ENCODE results near the gene SUGT1. TPM values are rescaled to one million over a fixed set of nuclear protein-coding genes. Genes with fewer than 3 reads are reported as not detected.

Gene SUGT1
- total and polyA plus RNA-seq, 2 experiments from 2014 or later, result 61.3 to 172 TPM

GRCh38 chr13:52695856-52696255 lies 43.2 kb downstream of the SUGT1 start:
- Histone ChIP-seq H4K20me1 (replicated peaks; ENCODE audit: insufficient read depth) (no peaks in the 10 kb centered on the region), H3K27me3 (ENCODE audit: insufficient read depth) (no peaks in the 10 kb centered on the region), H3K4me3 (no peak overlapping the region), H2AFZ (no peak overlapping the region), H3K27ac (ENCODE audit: low read depth) (no peak overlapping the region), H3F3A (replicated peaks; ENCODE audit: low read depth) (no peaks in the 10 kb centered on the region), H3K79me2 (replicated peaks; ENCODE audit: insufficient read depth) (no peaks in the 10 kb centered on the region), H3K9me2 (ENCODE audit: insufficient read depth) (no peaks in the 10 kb centered on the region), H3K36me3 (ENCODE audit: insufficient read depth) (no peaks in the 10 kb centered on the region; the same call in 1 of the 2 replicates), H3K4me1 (ENCODE audit: insufficient read depth) (no peaks in the 10 kb centered on the region), H3K4me2 (no peak overlapping the region)
- Mint-ChIP-seq H3K27ac (no peak overlapping the region), H3K9me3 (no peaks in the 10 kb centered on the region), H3K36me3 (ENCODE audit: low read depth) (peaks cover 2% of the 10 kb centered on the region; the same call in 2 of the 3 replicates), H3K27me3 (ENCODE audit: insufficient read depth, low read depth, poor library complexity) (no peaks in the 10 kb centered on the region), H3K4me3 (no peak overlapping the region), H3K4me1 (no peaks in the 10 kb centered on the region; the same call in 2 of the 3 replicates)
- no peak for DNase-seq (ENCODE audit: low spot score)
- no peak for ATAC-seq
- TF ChIP-seq, protein P1, sequence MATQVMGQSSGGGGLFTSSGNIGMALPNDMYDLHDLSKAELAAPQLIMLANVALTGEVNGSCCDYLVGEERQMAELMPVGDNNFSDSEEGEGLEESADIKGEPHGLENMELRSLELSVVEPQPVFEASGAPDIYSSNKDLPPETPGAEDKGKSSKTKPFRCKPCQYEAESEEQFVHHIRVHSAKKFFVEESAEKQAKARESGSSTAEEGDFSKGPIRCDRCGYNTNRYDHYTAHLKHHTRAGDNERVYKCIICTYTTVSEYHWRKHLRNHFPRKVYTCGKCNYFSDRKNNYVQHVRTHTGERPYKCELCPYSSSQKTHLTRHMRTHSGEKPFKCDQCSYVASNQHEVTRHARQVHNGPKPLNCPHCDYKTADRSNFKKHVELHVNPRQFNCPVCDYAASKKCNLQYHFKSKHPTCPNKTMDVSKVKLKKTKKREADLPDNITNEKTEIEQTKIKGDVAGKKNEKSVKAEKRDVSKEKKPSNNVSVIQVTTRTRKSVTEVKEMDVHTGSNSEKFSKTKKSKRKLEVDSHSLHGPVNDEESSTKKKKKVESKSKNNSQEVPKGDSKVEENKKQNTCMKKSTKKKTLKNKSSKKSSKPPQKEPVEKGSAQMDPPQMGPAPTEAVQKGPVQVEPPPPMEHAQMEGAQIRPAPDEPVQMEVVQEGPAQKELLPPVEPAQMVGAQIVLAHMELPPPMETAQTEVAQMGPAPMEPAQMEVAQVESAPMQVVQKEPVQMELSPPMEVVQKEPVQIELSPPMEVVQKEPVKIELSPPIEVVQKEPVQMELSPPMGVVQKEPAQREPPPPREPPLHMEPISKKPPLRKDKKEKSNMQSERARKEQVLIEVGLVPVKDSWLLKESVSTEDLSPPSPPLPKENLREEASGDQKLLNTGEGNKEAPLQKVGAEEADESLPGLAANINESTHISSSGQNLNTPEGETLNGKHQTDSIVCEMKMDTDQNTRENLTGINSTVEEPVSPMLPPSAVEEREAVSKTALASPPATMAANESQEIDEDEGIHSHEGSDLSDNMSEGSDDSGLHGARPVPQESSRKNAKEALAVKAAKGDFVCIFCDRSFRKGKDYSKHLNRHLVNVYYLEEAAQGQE (IDR thresholded peaks at IDR 0.05; ENCODE audit: unreplicated experiment), result no peak
- TF ChIP-seq ZNF462 (CRISPR knock-in tag; IDR thresholded peaks at IDR 0.05), result no peak
- TF ChIP-seq, protein P2, sequence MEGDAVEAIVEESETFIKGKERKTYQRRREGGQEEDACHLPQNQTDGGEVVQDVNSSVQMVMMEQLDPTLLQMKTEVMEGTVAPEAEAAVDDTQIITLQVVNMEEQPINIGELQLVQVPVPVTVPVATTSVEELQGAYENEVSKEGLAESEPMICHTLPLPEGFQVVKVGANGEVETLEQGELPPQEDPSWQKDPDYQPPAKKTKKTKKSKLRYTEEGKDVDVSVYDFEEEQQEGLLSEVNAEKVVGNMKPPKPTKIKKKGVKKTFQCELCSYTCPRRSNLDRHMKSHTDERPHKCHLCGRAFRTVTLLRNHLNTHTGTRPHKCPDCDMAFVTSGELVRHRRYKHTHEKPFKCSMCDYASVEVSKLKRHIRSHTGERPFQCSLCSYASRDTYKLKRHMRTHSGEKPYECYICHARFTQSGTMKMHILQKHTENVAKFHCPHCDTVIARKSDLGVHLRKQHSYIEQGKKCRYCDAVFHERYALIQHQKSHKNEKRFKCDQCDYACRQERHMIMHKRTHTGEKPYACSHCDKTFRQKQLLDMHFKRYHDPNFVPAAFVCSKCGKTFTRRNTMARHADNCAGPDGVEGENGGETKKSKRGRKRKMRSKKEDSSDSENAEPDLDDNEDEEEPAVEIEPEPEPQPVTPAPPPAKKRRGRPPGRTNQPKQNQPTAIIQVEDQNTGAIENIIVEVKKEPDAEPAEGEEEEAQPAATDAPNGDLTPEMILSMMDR (conservative IDR thresholded peaks at IDR 0.05; ENCODE audit: low read depth in 2 of 2), result no peak
- no peak for TF ChIP-seq ETS1 (IDR thresholded peaks at IDR 0.05)
- TF ChIP-seq STAT1 (IDR thresholded peaks at IDR 0.05; ENCODE audit: unreplicated experiment), result no peak
- TF ChIP-seq POLR2AphosphoS5 (IDR thresholded peaks at IDR 0.05; ENCODE audit: low read depth), result no peak
- TF ChIP-seq JUNB (IDR thresholded peaks at IDR 0.05; ENCODE audit: unreplicated experiment), result no peak
- no peak for TF ChIP-seq EZH2 (IDR thresholded peaks at IDR 0.05; ENCODE audit: low read depth, unreplicated experiment)
- TF ChIP-seq CREB1 (CRISPR knock-in tag; IDR thresholded peaks at IDR 0.05; ENCODE audit: low read depth), result no peak
- TF ChIP-seq EZH2phosphoT487 (IDR thresholded peaks at IDR 0.05; ENCODE audit: unreplicated experiment), result no peak
- no peak for TF ChIP-seq NANOG (IDR thresholded peaks at IDR 0.05; ENCODE audit: borderline replicate concordance)

Measured in GM23338 (cell line).